ENCODE measurements around the gene DDAH1. TPM values are rescaled to one million over a fixed set of nuclear protein-coding genes. Genes with fewer than 3 reads are reported as not detected.

DDAH1 gene
- total RNA-seq, 4 donors from 2014 or later, result 8.4 to 72.8 (median 27.3) TPM

- Histone ChIP-seq H3K4me3 (peak overlapping the region; percentile 69 to 92), H3K36me3 (peaks cover 0 to 13% of the 10 kb centered on the region in 2 donors), H3K9me3 (no peaks in the 10 kb centered on the region), H3K27me3 (no peaks in the 10 kb centered on the region), H3K27ac (peak overlapping the region; percentile 91 to 97 (median 94)), H3K4me1 (peaks cover 7 to 65% (median 21%) of the 10 kb centered on the region in 3 donors)
- 1 to 10% methylated on average over 4 of the region's 13 CpGs for WGBS, 2 donors (ENCODE audit: low coverage in 1 of 2)
- ATAC-seq, result no peak
- TF ChIP-seq POLR2A (IDR thresholded peaks at IDR 0.05) (no peak), EP300 (IDR thresholded peaks at IDR 0.05) (no peak), POLR2AphosphoS5 (IDR thresholded peaks at IDR 0.05) (no peak), CTCF (IDR thresholded peaks at IDR 0.05) (no peak)
These were observed 189.2 kb downstream of the DDAH1 start for GRCh38 chr1:85275701-85276214.

- no peak for TF ChIP-seq EP300 (IDR thresholded peaks at IDR 0.05)
- TF ChIP-seq CTCF (IDR thresholded peaks at IDR 0.05), result no peak
- no peak for TF ChIP-seq POLR2AphosphoS5 (IDR thresholded peaks at IDR 0.05)
- no peak for TF ChIP-seq POLR2A (IDR thresholded peaks at IDR 0.05)
- ATAC-seq, result no peak
- 55 to 88% methylated on average over 1 of the region's 1 CpG for WGBS, 2 donors (ENCODE audit: low coverage in 1 of 2)
- H3K36me3 ChIP-seq, result peaks cover under 1 to 21% of the 10 kb centered on the region in 2 donors
- no peaks in the 10 kb centered on the region for H3K27me3 ChIP-seq
- peak overlapping the region; percentile 69 to 92 for H3K4me3 ChIP-seq
- H3K27ac ChIP-seq, result peak overlapping the region in 3 of 4 donors; percentile 91 to 97 (median 95)
- H3K4me1 ChIP-seq, result peaks cover 7 to 68% (median 21%) of the 10 kb centered on the region in 3 donors
- no peaks in the 10 kb centered on the region for H3K9me3 ChIP-seq
These were observed 189.9 kb downstream of the DDAH1 start for GRCh38 chr1:85274969-85275453.

GRCh38 chr1:85273397-85273796 lies 191.6 kb downstream of the DDAH1 start:
- H3K27ac ChIP-seq, result no peak overlapping the region
- H3K27me3 ChIP-seq, result no peaks in the 10 kb centered on the region
- no peak for TF ChIP-seq POLR2AphosphoS5 (IDR thresholded peaks at IDR 0.05)
- no peak for TF ChIP-seq POLR2A (IDR thresholded peaks at IDR 0.05)
- no peak for TF ChIP-seq EP300 (IDR thresholded peaks at IDR 0.05)
- no peak for TF ChIP-seq CTCF (IDR thresholded peaks at IDR 0.05)
- peaks cover 7 to 60% (median 21%) of the 10 kb centered on the region in 3 donors for H3K4me1 ChIP-seq
- no peak overlapping the region for H3K4me3 ChIP-seq
- no peaks in the 10 kb centered on the region for H3K9me3 ChIP-seq
- peaks cover 9 to 37% of the 10 kb centered on the region in 2 donors for H3K36me3 ChIP-seq
- ATAC-seq, result no peak

GRCh38 chr1:85268801-85269585 lies 196.0 kb downstream of the DDAH1 start:
- H3K4me3 ChIP-seq, result no peak overlapping the region
- no peaks in the 10 kb centered on the region for H3K27me3 ChIP-seq
- H3K4me1 ChIP-seq, result peaks cover 0 to 36% (median 9%) of the 10 kb centered on the region in 3 donors
- no peak overlapping the region for H3K27ac ChIP-seq
- no peak for ATAC-seq
- TF ChIP-seq CTCF (IDR thresholded peaks at IDR 0.05) (no peak), POLR2AphosphoS5 (IDR thresholded peaks at IDR 0.05) (no peak), POLR2A (IDR thresholded peaks at IDR 0.05) (no peak), EP300 (IDR thresholded peaks at IDR 0.05) (no peak)
- WGBS, 2 donors (ENCODE audit: low coverage in 1 of 2), result 75 to 91% methylated on average over 3 to 5 of the region's 5 CpGs
- H3K36me3 ChIP-seq, result peaks cover 9 to 81% of the 10 kb centered on the region in 2 donors
- H3K9me3 ChIP-seq, result no peaks in the 10 kb centered on the region

Small RNA genes within 50 kb of the gene (small RNA-seq; reads per million reads assigned to genes)
- 0 reads per million in 4 donors for gene RF00019

Other genes starting within 250 kb of the DDAH1 start
- gene C1orf52, start 205.5 kb downstream of the DDAH1 start, total RNA-seq, result 10 to 100 TPM; 12.7 to 27.2 (median 21.0) TPM
- gene BCL10, start 188.5 kb downstream of the DDAH1 start, total RNA-seq, result 10 to 100 TPM in 2 of 4 donors, 1 to 10 TPM in 2; 9.4 to 21.3 (median 10.6) TPM
- 100 to 1,000 TPM in 1 of 4 donors, 10 to 100 TPM in 3; 41.2 to 121 (median 62.9) TPM for gene CCN1, start 115.6 kb upstream of the DDAH1 start, total RNA-seq
- 10 to 100 TPM; 13.7 to 23.5 (median 15.4) TPM for gene ZNHIT6, start 243.3 kb upstream of the DDAH1 start, total RNA-seq

All from gastroesophageal sphincter (tissue), 4 donors.